ENCODE results near the gene KEAP1. TPM values are rescaled to one million over a fixed set of nuclear protein-coding genes. Genes with fewer than 3 reads are reported as not detected.

KEAP1 gene
- total and polyA plus RNA-seq, 2 of the 13 experiments (the other 11 are each of a cell fraction or from before 2014, with no cell fraction given) = 56.7 to 72.9 TPM

DNA sequence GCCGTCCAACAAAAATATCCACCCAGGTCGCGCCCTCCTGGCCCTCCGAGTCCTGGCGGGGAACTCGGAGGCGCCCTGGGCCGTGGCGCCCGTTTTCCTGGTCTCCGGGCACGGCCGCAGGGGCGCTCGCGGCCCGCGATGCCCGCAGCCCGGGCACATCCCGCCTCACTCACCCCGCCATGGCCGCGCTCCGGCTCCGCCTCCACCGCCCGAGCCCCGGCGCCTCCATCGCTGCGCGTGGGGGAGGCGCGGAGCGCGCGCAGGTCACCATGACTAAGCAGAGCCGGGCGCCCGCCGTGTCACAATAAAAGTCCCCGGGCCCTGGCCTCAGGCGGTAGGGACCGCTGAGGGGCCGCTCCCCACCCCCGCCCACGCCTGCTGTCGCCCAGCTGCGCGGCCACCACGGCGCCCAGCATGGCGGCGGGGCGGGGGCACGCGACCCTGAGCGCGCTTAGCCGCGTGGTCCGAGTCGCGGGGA, 593 bp downstream of the KEAP1 start (continued):
- peak; percentile 83; the same call in 1 of the 2 replicates for TF ChIP-seq BORCS8-MEF2B (CRISPR knock-in tag; IDR thresholded peaks at IDR 0.05)
- TF ChIP-seq ZNF839 (CRISPR knock-in tag; IDR thresholded peaks at IDR 0.05; ENCODE audit: borderline replicate concordance) = peak; percentile 51; the same call in 1 of the 2 replicates
- TF ChIP-seq ATRX (CRISPR knock-in tag; IDR thresholded peaks at IDR 0.05; ENCODE audit: borderline replicate concordance) = no peak
- TF ChIP-seq SSRP1 (CRISPR knock-in tag; IDR thresholded peaks at IDR 0.05) = no peak
- TF ChIP-seq ZNF777 (CRISPR knock-in tag; IDR thresholded peaks at IDR 0.05) = 0 out of 2 replicates have a peak, but pooled peaks have one; percentile 5
- peak; percentile 70; the same call in 1 of the 2 replicates for TF ChIP-seq ZC3H13 (CRISPR knock-in tag; IDR thresholded peaks at IDR 0.05)
- TF ChIP-seq ZNF225 (CRISPR knock-in tag; IDR thresholded peaks at IDR 0.05) = no peak
- no peak for TF ChIP-seq RFXANK (CRISPR knock-in tag; IDR thresholded peaks at IDR 0.05)
- peak; percentile 93 for TF ChIP-seq ATF7-NPFF (CRISPR knock-in tag; IDR thresholded peaks at IDR 0.05; ENCODE audit: low read depth)
- no peak for TF ChIP-seq MBNL3 (CRISPR knock-in tag; conservative IDR thresholded peaks at IDR 0.05)
- no peak for TF ChIP-seq U2AF2 (IDR thresholded peaks at IDR 0.05; ENCODE audit: low read depth, low read length)
- TF ChIP-seq, protein P1, sequence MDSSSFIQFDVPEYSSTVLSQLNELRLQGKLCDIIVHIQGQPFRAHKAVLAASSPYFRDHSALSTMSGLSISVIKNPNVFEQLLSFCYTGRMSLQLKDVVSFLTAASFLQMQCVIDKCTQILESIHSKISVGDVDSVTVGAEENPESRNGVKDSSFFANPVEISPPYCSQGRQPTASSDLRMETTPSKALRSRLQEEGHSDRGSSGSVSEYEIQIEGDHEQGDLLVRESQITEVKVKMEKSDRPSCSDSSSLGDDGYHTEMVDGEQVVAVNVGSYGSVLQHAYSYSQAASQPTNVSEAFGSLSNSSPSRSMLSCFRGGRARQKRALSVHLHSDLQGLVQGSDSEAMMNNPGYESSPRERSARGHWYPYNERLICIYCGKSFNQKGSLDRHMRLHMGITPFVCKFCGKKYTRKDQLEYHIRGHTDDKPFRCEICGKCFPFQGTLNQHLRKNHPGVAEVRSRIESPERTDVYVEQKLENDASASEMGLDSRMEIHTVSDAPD (CRISPR knock-in tag; IDR thresholded peaks at IDR 0.05) = no peak
- TF ChIP-seq ZNF883 (CRISPR knock-in tag; IDR thresholded peaks at IDR 0.05; ENCODE audit: not compliant biosample characterization) = no peak
- TF ChIP-seq HNF4G (IDR thresholded peaks at IDR 0.05; ENCODE audit: borderline replicate concordance, low read depth, low read length) = no peak
- TF ChIP-seq HNF4G (CRISPR knock-in tag; IDR thresholded peaks at IDR 0.05; ENCODE audit: borderline replicate concordance, low read depth) = peak; percentile 55; the same call in 1 of the 2 replicates
- TF ChIP-seq, protein P2, sequence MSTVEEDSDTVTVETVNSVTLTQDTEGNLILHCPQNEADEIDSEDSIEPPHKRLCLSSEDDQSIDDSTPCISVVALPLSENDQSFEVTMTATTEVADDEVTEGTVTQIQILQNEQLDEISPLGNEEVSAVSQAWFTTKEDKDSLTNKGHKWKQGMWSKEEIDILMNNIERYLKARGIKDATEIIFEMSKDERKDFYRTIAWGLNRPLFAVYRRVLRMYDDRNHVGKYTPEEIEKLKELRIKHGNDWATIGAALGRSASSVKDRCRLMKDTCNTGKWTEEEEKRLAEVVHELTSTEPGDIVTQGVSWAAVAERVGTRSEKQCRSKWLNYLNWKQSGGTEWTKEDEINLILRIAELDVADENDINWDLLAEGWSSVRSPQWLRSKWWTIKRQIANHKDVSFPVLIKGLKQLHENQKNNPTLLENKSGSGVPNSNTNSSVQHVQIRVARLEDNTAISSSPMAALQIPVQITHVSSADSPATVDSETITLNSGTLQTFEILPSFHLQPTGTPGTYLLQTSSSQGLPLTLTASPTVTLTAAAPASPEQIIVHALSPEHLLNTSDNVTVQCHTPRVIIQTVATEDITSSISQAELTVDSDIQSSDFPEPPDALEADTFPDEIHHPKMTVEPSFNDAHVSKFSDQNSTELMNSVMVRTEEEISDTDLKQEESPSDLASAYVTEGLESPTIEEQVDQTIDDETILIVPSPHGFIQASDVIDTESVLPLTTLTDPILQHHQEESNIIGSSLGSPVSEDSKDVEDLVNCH (CRISPR knock-in tag; IDR thresholded peaks at IDR 0.05) = no peak
- TF ChIP-seq ZNF138 (CRISPR knock-in tag; IDR thresholded peaks at IDR 0.05; ENCODE audit: low read depth) = 0 out of 2 replicates have a peak, but pooled peaks have one; percentile 76
- peak; percentile 86 for TF ChIP-seq SAP130 (CRISPR knock-in tag; IDR thresholded peaks at IDR 0.05; ENCODE audit: low read depth)
- peak; percentile 50 for TF ChIP-seq FOXA3 (CRISPR knock-in tag; IDR thresholded peaks at IDR 0.05)
- peak; percentile 73 for TF ChIP-seq NR2C2 (CRISPR knock-in tag; IDR thresholded peaks at IDR 0.05; ENCODE audit: borderline replicate concordance)
- no peak; the same call in 1 of the 2 replicates for TF ChIP-seq POGZ (CRISPR knock-in tag; IDR thresholded peaks at IDR 0.05)
- no peak for TF ChIP-seq CENPX (CRISPR knock-in tag; IDR thresholded peaks at IDR 0.05)
- TF ChIP-seq PHF21A (CRISPR knock-in tag; IDR thresholded peaks at IDR 0.05) = no peak; the same call in 1 of the 2 replicates
- peak; percentile 87; the same call in 1 of the 2 replicates for TF ChIP-seq ZNF567 (CRISPR knock-in tag; IDR thresholded peaks at IDR 0.05; ENCODE audit: borderline replicate concordance)
- peak; percentile 53; the same call in 1 of the 2 replicates for TF ChIP-seq SP140L (CRISPR knock-in tag; IDR thresholded peaks at IDR 0.05; ENCODE audit: borderline replicate concordance)
- no peak for TF ChIP-seq SRSF9 (IDR thresholded peaks at IDR 0.05; ENCODE audit: borderline replicate concordance, insufficient read depth, low read depth, low read length, poor library complexity, severe bottlenecking)
- no peak for TF ChIP-seq HMG20A (CRISPR knock-in tag; IDR thresholded peaks at IDR 0.05; ENCODE audit: borderline replicate concordance)
- TF ChIP-seq ZMAT3 (CRISPR knock-in tag; conservative IDR thresholded peaks at IDR 0.05) = peak; percentile 46; the same call in 1 of the 2 replicates

All from HepG2 (cell line).